ENCODE measurements around the gene SLC34A3. TPM values are rescaled to one million over a fixed set of nuclear protein-coding genes. Genes with fewer than 3 reads are reported as not detected.

SLC34A3 gene
- total RNA-seq, 1 donor from 2014 or later, result not detected

DNA sequence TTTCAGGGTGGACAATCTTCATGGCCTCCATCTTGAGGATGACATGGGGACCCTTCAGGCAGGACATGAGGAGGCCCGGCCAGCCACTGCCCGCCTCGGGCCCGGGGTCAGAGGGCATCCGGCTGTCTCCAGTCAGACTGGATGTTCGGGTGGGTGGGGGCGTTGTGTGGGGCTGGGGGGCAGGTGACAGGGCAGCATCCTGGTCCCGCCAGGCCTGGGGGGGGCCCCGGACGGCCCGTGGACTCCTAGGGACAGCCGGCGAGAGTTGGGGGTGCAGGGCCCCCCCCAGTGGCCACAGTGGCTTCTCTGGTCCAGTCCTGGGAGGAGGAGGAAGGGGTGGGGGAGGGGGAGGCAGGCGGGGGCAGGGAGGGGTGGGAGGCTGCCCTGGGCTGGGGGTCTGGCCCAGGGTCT lies 9.6 kb upstream of the SLC34A3 start:
- no peak for FAIRE-seq
- Histone ChIP-seq H3K4me3 (ENCODE audit: low read depth, low read length) (no peak overlapping the region), H3K27me3 (ENCODE audit: control insufficient read depth, insufficient read depth, low read length) (no peaks in the 10 kb centered on the region), H3K36me3 (ENCODE audit: control insufficient read depth, insufficient read depth, low read length) (peaks cover 4% of the 10 kb centered on the region)
- TF ChIP-seq, protein P1, sequence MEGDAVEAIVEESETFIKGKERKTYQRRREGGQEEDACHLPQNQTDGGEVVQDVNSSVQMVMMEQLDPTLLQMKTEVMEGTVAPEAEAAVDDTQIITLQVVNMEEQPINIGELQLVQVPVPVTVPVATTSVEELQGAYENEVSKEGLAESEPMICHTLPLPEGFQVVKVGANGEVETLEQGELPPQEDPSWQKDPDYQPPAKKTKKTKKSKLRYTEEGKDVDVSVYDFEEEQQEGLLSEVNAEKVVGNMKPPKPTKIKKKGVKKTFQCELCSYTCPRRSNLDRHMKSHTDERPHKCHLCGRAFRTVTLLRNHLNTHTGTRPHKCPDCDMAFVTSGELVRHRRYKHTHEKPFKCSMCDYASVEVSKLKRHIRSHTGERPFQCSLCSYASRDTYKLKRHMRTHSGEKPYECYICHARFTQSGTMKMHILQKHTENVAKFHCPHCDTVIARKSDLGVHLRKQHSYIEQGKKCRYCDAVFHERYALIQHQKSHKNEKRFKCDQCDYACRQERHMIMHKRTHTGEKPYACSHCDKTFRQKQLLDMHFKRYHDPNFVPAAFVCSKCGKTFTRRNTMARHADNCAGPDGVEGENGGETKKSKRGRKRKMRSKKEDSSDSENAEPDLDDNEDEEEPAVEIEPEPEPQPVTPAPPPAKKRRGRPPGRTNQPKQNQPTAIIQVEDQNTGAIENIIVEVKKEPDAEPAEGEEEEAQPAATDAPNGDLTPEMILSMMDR (IDR thresholded peaks at IDR 0.05; ENCODE audit: insufficient read depth, low read length, severe bottlenecking), result no peak
- no peak for DNase-seq (ENCODE audit: low read depth)

DNA sequence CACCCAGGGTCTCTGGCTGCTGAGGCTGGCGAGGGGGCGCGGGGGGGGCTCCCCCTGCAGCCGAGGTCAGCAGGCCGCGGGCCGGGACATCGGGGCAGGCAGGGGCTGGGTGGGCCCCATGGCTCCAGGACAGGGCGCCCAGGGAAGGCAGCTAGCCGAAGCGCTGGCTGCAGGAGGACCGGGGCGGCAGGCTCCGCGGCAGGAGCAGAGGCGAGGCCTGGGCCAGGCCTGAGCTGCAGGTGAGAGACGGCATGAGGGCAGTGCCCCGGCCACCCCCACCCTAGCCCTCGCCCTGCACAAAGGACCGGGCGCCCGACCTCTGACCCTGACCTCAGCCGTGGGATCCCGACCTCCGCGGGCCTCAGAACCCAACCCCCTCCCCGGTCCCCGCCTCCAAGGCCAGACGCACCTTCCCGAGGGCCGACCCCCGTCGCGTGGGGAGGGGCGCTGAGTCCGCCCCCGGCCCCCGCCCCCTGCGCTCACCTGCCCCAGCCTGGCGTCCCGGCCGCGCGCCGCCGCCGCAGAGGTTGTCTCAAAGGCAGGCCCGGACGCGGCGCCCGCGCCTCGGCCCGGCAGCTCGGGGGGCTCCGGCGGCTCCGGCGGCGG lies 9.1 kb upstream of the SLC34A3 start:
- no peak for FAIRE-seq
- Histone ChIP-seq H3K4me3 (ENCODE audit: low read depth, low read length) (peak overlapping the region; percentile 22), H3K36me3 (ENCODE audit: control insufficient read depth, insufficient read depth, low read length) (no peaks in the 10 kb centered on the region), H3K27me3 (ENCODE audit: control insufficient read depth, insufficient read depth, low read length) (no peaks in the 10 kb centered on the region)
- DNase-seq (ENCODE audit: low read depth), result no peak
- TF ChIP-seq, protein P1 (IDR thresholded peaks at IDR 0.05; ENCODE audit: insufficient read depth, low read length, severe bottlenecking), result no peak

DNA sequence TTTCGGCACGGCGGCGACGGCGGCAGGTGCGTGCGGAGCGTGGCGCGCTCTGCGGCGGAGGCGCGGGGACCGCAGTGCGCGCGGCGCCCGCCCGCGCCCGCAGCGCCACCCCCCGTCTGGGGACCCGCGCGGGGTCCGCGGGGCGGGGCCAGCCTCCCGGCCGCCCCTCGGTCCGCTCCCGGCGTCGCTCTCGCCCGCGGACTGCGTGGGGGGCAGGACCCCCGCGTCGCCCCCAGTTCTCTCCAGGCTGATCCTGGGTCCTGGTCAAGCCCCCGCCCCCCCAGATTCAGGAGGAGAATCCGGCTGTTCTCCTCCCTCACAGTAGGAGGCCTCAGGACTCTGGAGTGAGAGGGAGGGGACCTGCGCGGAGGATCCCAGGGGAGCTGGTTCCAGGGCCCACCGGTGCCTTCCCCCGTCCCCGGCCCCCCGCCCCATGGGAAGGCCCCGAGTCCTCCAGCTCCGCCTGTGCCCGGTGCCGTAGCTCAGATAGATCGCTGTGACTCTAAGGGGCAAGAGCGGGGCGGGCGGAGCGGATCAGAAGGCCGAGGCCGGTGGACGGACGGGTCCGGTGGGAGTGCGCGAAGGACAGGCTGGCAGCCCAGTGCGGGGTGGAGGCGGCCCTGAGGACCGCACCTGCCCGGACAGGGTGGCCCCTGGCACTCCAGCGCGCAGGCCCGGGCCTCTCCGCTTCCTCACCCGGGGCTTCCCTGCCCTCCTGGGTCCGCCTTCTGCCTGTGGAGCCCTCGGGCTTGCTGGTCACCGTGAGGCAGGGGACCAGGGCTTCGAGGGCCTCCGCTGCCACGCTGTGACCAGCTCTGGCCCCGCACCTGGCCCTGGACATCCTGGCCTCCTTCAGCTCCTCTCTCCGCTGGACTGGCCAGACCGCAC lies 8.3 kb upstream of the SLC34A3 start, which contains the start of gene RNF208:
Gene RNF208, minus strand, starts transcription at position 51 of the 888 bp plus-strand sequence. CDS start 1,028 bp downstream, outside the sequence.
- DNase-seq (ENCODE audit: low read depth), result no peak
- TF ChIP-seq, protein P1 (IDR thresholded peaks at IDR 0.05; ENCODE audit: insufficient read depth, low read length, severe bottlenecking), result no peak
- Histone ChIP-seq H3K4me3 (ENCODE audit: low read depth, low read length) (peak within 1 kb of the TSS; percentile 65), H3K27me3 (ENCODE audit: control insufficient read depth, insufficient read depth, low read length) (no peaks in the 10 kb centered on the region), H3K36me3 (ENCODE audit: control insufficient read depth, insufficient read depth, low read length) (no peaks in the 10 kb centered on the region)
- FAIRE-seq, result no peak

GRCh38 chr9:137223078-137223970 lies 7.4 kb upstream of the SLC34A3 start:
- no peak for FAIRE-seq
- DNase-seq (ENCODE audit: low read depth), result peak; percentile 90
- Histone ChIP-seq H3K36me3 (ENCODE audit: control insufficient read depth, insufficient read depth, low read length) (no peaks in the 10 kb centered on the region), H3K4me3 (ENCODE audit: low read depth, low read length) (peak overlapping the region; percentile 65), H3K27me3 (ENCODE audit: control insufficient read depth, insufficient read depth, low read length) (no peaks in the 10 kb centered on the region)
- TF ChIP-seq, protein P1 (IDR thresholded peaks at IDR 0.05; ENCODE audit: insufficient read depth, low read length, severe bottlenecking), result no peak

GRCh38 chr9:137224830-137225694 lies 5.6 kb upstream of the SLC34A3 start, which contains the start of gene CYSRT1:
Gene CYSRT1 (plus strand): TSS chr9:137225174. CDS start chr9:137225622, 448 bp downstream.
- Histone ChIP-seq H3K4me3 (ENCODE audit: low read depth, low read length) (peak within 1 kb of the TSS; percentile 65), H3K27me3 (ENCODE audit: control insufficient read depth, insufficient read depth, low read length) (no peaks in the 10 kb centered on the region), H3K36me3 (ENCODE audit: control insufficient read depth, insufficient read depth, low read length) (no peaks in the 10 kb centered on the region)
- TF ChIP-seq, protein P1 (IDR thresholded peaks at IDR 0.05; ENCODE audit: insufficient read depth, low read length, severe bottlenecking), result no peak
- FAIRE-seq, result no peak
- DNase-seq (ENCODE audit: low read depth), result no peak
